Fibroblast of peridontal ligament (primary cell): ENCODE results near the gene ITGB4.

ENCODE experiments used
- DNase-seq: peaks from one replicate; pipeline ENCODE4 v3.0.0-alpha.2; 2010; ENCODE audit errors: extremely low read depth

Gene ITGB4

DNA sequence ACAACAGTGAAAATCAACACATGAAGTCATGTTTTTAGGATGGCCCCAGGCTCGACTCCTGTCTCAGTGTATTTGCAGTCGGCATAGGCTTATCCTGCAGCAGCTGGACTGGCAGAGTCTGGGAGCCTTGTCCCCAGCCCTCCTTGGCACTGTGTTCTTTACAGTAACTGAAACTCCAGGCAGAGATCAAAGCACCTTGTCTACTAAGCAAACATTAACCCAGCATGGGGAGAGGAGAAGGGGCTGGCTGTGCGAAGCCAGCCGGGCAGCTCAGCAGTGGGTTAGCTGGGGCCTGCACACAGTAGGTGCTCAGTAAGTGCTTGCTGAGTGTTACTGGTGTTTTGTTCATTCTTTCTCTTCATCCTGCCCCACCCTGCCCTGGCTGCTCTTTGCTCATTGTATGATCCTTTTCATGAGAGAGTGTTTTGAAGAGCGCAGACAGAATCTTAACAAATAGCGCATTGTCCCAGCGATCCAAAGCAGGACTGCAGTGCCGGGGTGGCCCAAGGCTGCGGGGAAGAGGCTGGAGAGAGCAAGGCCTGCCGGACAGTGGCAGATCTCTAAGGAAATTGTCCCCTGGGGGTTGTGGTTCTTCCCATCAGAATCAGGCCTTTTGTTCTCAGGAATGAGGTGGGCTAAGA is 23.5 kb upstream of the ITGB4 start:
- DNase-seq, result no peak

DNA sequence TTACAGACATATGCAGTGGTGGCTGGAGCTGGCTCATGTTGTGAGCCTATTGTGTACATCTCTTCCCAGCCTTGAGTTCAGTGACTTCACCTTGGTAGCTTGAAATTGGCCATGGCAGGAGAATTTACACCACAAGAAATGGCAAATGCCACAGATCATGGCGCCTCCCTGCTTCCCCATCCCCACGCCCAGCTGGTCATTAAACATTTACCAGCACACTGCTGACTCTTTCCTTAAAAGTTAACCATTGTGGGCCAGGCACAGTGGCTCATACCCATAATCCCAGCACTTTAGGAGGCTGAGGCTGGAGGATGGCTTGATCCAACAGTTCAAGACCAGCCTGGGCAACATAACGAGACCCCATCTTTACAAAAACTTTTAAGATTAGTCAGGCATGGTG is 22.6 kb upstream of the ITGB4 start:
- no peak for DNase-seq

DNA sequence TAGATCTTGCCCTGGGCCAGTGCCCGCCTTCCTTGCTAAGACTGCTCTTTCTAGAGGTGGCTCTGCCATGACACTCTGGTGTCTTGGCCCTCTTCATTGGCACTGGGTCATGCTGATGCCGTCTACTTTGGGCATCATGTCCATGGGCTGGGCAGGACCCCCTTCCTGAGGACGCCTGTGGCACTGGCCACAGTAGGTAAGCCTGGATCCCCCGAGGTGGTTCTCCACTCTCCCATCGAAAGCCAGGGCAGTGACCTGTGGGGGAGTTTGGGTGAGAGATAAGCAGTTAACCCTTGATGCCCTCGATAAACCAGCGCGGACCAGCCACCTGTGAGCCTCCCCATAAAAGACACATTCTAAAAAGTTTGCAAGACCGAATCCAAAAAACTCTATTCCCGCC is 20.0 kb upstream of the ITGB4 start:
- DNase-seq, result no peak

DNA sequence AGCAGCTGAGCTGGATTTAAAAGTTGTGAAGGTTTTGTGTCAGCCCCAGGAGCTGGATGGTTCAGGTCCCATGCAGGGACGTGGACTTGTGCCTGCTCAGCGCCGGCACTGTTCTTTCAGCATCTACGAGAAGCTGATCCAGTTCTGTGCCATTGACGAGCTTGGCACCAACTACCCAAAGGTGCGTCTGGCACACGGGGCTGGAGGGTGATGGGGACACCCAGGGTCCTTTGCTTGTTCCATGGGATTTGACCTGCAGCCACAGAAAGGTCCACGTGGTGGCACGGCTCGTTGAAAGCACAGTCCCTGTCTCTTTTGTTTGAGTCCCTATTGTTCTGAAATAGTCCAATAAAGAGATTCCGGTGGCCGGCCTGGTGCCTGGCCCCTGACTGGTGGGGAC is 18.1 kb upstream of the ITGB4 start:
- DNase-seq, result no peak

DNA sequence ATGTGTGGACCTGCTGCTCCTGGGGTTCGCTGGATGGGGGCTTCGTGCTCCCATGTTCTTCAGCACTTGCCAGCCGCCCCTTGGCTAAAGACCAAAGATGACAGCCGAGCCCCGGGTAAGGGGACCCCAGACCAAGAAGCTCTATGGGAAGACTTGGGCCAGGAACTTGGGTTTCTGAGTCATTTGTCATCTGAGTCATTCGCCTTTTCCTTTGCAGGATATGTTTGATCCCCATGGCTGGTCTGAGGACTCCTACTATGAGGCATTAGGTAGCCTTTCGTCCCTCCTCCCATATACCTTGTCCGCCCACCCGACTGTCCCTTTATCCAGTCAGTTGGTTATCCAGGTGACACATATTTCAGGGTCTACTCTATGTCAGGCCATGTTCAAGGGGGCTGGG is 17.7 kb upstream of the ITGB4 start:
- no peak for DNase-seq

DNA sequence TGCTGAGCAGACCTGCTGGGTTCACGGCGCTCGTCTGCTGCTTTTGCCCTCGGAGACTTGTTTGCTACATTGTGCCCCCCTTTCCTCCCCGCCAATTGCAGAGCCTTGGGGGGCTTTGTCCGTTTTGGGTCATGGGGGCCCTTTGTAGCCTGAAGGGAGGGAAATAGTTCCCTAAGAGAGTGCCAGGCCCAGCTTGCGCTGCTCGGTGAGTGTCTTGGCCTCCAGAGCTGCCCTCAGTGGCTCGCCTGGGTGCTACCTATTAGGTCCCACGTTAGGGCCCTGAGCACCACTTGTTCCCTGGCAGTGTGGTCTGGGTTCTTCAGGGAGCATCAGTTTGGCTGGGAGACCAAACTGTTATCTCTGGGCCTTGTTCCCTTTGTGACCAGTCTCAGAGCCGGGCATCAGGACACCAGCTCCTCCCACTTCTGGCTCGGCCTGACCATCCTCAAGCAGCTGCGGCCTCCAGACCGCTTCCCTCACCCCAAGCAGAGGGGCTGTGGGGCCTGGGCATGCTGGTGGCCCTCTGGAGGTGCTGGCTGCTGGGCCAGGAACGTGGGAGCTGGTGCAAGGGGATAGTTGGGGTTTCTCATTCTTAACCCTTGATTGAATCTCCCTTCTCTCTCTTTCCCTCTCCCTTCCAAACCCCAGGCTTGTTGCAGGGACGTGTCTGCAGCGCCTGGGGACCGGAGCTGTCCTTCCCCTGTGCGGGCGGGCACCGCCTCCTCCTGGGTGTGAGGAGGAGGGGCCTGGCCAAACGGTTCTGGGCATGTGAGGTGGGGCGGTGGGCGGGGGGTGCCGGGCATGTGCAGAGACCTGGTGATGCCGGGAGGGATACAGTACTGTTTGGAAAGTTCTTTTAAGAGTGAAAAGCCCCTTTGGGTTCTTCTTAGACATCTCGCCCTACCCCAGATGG is 16.0 kb upstream of the ITGB4 start:
- no peak for DNase-seq

DNA sequence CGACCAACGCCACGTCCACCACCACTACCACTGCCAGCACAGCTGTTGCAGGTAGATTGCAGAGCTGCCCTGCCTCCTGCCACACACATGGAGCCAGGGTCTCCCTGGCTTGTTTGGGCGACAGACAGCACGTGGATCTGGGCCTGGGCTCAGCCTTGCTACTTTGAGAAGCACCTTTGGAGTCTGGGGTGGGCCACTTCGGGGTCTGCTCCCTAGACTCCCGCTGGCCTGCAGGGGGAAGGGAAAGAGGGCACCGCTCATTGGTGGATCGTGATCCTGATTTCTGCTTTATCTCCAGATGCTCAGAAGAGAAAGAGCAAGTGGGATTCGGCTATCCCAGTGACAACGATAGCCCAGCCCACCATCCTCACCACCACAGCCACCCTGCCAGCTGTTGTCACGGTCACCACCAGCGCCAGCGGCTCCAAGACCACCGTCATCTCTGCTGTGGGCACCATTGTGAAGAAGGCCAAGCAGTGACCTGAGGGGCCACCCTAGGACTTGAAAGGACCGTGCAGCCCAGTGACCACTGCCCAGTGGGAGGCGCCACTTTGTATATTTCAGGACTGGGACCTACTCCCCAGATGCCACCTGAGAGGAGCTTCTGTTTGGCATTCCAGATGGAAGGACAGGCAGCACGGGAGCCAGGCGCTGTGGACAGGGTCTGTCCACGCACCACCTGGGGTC is 15.1 kb upstream of the ITGB4 start:
- no peak for DNase-seq

DNA sequence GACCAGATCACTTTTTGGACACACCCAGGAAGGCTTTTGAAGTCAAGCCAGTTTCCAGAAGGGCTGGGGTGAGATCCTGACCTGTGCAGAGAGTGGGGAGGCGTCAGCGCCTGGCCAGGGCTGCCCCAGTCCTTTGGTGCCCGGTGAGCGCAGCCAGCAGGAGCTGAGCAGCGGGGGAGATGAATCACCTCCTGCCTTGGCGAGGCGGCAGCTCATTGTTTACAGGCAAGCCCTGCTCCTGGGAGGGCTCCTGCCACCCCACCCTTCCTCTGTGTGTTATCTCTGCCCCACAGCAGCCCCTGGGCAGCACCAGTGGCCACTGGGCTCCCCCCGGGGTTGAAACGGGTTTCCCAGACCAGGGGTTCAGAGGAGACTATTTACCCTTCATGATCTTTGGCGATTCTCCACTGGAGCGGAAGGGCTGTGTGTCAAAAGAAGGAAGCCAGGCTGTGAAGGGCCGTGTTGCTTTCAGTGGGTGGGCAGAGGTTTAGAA is 14.1 kb upstream of the ITGB4 start:
- DNase-seq, result no peak

DNA sequence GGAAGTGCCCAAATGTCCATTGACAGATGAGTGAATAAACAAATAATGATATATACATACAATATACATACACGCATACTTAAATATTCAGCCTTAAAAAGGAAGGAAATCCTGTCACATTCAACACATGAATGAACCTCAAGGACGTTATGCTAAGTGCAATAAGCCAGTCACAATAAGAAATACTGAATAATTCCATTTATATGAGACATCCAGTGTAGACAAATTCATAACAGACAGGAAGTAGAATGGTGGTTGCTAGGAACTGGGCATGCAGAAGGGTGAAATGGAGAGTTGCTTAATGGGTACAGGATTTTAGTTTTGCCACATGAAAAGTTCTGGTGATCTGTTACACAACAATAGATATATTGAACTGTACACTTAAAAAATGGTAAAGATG is 8.8 kb upstream of the ITGB4 start:
- DNase-seq, result no peak

DNA sequence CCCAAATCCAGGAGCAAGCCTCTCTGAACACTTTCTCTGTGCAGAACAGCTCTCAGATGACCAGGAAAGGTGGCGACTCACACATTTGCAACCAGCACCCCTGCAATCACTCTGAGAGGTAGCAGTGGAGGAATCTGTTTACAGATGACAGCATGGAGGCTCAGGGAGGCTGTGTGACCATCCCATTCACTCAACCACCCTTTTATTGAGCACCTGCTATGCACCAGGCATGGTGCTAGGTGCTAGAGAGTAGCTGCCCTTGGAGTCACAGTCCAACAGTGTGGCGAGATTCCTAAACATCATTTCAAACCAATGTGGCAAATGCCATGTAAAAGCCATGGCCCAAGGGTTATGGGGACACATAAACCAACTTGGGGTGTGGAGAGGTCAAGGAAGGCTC is 1.5 kb upstream of the ITGB4 start:
- no peak for DNase-seq

DNA sequence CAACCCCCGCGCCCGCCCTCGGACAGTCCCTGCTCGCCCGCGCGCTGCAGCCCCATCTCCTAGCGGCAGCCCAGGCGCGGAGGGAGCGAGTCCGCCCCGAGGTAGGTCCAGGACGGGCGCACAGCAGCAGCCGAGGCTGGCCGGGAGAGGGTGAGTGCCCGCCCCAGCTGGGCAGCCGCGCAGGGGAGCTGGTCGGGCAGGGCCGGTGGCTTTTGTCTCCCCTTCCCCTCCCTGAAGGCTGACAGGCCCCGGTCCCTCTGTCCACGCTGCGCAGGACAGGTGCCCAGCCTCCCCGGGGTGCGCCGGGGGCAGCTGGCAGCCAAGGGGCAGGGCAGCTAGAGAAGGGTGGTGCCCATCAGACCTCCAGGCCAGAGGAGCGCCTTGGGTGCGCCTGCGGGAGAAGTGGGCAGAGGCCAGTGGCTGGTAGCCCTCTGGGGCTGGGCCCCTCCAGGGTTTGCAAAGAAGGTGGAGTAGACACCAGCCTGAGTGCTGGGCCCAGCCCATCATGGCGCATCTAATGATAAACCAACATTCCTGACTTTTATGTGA is 278 bp downstream of the ITGB4 start:
- DNase-seq, result no peak

DNA sequence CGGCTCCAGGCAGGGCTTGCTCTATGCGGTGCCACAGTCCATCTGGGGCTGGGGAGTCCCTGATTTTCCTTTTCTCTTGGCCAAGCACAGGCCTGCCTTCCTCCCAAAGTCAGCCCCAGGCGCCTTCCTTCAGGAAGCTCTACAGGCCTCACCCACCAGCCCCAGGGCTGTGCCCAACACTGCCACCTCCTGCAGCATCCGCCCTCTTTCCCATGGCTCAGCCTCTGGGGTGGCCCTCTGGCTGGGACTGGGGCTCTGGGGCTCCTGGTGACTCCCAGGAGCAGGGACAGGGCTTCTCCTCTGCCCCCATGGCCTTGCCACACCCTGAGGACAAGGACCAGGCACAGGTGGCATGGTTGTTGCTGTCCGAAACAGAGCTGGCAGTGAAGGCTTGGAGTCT is 817 bp downstream of the ITGB4 start:
- no peak for DNase-seq

DNA sequence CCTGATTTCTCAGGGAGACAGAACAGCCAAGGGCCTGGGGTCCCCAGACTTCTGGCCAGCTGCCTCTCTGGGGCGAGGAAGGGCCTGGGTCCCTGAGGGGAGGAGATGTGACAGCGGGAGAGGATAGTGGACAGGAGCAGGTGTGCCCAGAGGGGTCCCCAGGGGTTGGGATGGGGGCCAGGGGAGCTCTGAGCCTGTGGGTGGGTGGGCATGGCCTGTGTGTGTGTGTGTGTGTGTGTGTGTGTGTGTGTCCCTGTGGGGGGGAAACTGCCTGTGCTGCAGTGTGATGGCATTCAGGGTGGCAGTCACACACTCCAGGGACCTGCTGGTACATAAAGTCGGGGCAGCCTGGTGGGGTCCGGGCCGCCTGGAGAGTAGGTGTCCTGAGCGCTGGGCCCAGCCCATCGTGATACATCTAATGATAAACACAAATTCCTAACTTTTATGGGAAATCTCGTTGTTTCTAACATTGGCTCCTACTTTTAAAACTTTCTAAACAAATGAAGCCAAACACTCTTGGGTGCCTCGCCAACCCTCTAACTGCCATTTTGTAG is 1.4 kb downstream of the ITGB4 start:
- DNase-seq, result no peak

DNA sequence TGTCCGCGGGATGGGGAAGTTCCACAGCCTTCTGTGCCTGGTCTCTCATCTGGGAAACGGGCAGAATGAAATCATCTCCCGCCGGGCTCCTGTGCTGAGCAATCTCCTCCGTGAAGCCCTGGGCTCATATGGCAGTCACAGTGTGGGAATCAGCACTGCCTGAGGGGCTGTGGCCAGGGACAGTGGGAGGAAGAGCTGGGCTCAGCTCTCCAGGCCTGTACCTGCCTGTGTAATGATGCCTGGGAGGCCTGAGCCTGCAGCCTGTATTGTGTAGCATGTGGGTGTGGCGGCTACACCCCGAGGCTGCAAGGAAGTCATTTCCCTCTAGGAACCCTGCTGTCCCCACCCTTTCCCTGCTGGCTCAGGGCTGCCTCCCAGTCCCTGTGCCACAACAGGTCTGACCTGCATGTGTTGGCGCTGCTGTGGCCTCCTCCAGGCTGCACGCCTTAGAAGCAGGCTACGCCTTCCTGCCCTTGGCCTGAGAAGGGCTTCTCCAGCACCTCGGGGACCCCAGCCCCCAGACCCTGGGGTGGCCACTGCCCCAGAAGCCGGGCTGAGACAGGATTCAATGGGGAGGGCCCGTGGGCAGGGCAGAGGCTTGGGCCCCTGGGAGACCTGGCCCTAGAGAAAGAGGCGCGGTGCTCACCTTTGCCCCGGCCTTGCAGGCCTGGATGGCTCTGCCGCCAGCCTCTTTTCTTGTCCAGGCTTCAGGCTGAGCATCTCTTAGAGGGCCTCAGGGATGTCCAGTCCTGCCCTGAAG is 2.1 kb downstream of the ITGB4 start:
- no peak for DNase-seq

DNA sequence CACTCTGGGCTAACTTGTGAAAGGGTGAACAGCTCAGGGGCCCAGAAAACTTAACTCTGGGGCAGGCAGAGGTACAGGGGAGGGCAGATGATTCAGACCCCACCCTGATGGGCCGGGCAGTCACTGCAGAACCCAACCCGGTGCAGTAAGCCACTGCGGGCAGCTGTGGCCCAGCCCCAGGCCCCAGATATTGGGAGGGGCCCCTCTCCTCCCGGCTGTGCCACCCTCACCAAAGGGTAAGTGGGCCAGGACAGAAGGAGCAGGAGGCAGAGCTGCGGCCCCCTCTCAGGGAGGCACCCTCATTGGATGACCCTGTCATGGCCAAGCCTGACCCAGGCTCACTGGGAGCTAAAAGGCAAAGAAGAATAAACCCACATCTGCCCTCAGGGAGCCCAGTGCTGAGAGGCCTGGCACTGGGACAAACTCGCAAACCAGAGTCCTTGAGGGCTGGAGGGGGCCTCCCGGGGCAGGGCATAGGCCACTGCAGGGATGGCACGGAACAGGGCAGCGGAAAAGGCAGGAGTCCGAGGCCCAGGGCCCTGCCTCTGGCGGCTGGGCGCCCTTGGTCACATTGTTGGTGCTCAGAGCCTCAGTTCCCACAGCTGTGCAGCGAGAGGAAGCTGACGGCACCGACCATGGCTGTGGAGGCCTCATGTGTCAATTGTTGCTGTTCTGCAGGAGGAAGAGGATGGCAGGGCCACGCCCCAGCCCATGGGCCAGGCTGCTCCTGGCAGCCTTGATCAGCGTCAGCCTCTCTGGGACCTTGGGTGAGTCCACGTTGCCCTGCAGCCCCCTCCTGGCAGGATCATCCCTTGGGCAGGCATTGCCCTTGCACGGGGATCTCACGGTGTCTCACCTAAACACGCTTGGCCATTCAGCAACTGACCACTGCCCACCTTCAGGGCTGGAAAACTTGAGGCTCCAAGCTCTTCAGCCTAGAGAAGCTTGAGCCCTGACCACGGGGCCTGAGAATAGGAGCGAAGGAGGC is 3.1 kb downstream of the ITGB4 start:
- DNase-seq, result no peak

DNA sequence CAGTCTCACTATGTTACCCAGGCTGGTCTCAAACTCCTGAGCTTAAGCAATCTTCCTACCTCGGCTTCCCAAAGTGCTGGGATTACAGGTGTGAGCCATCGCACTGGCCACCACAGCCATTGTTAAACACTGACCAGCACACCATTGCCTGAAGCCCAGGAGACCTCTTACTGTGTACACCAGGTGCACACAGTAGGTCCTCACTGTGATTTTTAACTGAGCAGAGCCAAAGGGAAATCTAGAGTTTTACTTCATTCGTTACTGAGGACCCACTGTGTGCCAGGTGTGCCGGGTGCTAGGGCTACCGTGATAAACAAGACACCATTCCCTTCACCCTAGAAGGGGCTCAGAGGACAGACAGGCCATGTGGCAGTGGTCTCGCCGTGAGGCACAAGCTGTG is 4.2 kb downstream of the ITGB4 start:
- no peak for DNase-seq

DNA sequence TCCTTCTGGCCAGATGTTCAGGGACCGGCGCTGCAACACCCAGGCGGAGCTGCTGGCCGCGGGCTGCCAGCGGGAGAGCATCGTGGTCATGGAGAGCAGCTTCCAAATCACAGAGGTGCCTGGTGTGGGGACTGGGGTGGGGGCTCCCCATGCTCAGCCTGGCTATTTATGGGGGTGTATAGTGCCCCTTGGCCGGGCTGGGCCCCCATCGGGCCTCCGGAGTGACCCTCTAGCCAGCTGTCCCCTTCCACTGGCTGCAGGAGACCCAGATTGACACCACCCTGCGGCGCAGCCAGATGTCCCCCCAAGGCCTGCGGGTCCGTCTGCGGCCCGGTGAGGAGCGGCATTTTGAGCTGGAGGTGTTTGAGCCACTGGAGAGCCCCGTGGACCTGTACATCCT is 6.1 kb downstream of the ITGB4 start:
- no peak for DNase-seq

DNA sequence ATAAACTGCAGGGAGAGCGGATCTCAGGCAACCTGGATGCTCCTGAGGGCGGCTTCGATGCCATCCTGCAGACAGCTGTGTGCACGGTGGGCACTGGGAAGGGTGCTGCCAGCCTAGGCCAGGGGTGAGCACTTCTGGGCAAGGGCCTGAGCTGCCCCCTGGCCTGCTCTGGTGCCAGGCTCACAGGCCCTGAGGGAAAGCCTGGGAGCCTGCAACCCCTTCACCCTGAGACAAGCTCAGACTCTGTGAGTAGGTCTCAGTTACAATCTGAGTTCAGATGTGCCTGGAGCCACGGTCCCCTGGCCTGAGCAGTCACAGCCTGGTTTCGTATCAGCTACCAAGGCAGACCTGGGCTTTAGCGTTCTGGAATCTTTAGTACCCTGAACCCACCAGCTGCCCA is 8.1 kb downstream of the ITGB4 start:
- no peak for DNase-seq

DNA sequence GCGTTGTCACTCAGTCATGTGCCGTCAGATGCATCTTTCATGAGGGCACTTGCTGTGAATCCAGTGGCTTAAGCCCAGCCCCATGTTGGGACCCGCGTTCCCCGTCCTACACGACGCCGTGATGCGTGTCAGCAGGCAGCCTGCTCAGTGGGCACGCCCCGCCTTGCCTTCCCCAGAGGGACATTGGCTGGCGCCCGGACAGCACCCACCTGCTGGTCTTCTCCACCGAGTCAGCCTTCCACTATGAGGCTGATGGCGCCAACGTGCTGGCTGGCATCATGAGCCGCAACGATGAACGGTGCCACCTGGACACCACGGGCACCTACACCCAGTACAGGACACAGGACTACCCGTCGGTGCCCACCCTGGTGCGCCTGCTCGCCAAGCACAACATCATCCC is 8.8 kb downstream of the ITGB4 start:
- DNase-seq, result no peak

DNA sequence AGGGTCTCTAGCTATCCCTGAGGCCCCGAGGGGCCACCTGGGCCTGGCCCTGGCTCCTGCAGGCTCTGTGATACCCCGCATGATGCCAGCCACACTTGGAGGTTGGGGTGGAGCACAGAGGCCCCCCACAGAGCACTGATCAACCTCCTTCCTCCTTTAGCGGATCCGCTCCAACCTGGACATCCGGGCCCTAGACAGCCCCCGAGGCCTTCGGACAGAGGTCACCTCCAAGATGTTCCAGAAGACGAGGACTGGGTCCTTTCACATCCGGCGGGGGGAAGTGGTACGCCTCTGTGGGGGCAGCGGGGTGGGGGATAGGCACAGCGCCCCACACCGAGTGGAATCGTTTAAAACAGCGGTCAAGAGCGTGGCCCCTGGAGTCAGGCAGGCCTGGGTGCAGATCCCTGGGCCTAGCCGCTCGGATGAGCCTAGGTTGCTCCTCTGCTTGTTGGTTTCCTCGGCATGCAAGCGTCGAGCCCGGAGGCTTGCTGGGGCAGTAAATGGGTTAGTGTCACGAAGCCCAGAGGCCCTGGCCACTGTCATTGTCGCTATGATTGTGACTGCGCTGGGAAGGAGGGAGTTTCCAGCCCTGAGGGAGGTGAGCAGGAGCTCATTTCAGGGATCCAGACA is 9.9 kb downstream of the ITGB4 start:
- no peak for DNase-seq
